KMS-11 (cell line): ENCODE data around the gene MYL9.

Experiments used
- H2AFZ ChIP-seq: fragments of 200-600 bp; sonication (generic); 2 replicates; pipeline ENCODE4 v1.6.1; 2016; ENCODE audit warnings: antibody characterized with exemption, mixed run types, low read depth
- H3K27ac ChIP-seq: fragments of 200-600 bp; sonication (generic); 2 replicates; pipeline ENCODE4 v1.6.1; 2016; ENCODE audit warnings: mild to moderate bottlenecking, mixed run types
- H3K27me3 ChIP-seq: fragments of 200-600 bp; sonication (generic); 2 replicates; pipeline ENCODE4 v1.6.1; 2017; ENCODE audit warnings: mild to moderate bottlenecking, low read depth, mixed run types, moderate library complexity; ENCODE audit not compliant: insufficient read depth
- H3K36me3 ChIP-seq: fragments of 200-600 bp; sonication (generic); 2 replicates; pipeline ENCODE4 v1.6.1; 2017; ENCODE audit warnings: mild to moderate bottlenecking, mixed run types; ENCODE audit not compliant: insufficient read depth
- H3K4me1 ChIP-seq: fragments of 200-600 bp; sonication (generic); 2 replicates; pipeline ENCODE4 v1.6.1; 2016; ENCODE audit warnings: mild to moderate bottlenecking, low read depth, mixed run types; ENCODE audit not compliant: poor library complexity, severe bottlenecking
- H3K4me2 ChIP-seq: fragments of 200-600 bp; sonication (generic); 2 replicates; pipeline ENCODE4 v1.7.0; 2016; ENCODE audit warnings: mild to moderate bottlenecking, mixed run types
- H3K4me3 ChIP-seq: fragments of 200-600 bp; sonication (generic); IDR thresholded peaks from 2 replicates; pipeline ENCODE4 v1.6.1; 2017; ENCODE audit warnings: low read depth, low read length, mixed read lengths; ENCODE audit not compliant: insufficient read depth
- H3K79me2 ChIP-seq: fragments of 200-600 bp; sonication (generic); 2 replicates; pipeline ENCODE4 v1.6.1; 2016; ENCODE audit warnings: low read depth, mixed run types; ENCODE audit not compliant: insufficient read depth
- H3K9ac ChIP-seq: fragments of 200-600 bp; sonication (generic); 2 replicates; pipeline ENCODE4 v1.6.1; 2016; ENCODE audit warnings: mild to moderate bottlenecking, mixed run types
- H4K20me1 ChIP-seq: fragments of 200-600 bp; sonication (generic); 2 replicates; pipeline ENCODE4 v1.6.1; 2016; ENCODE audit warnings: mild to moderate bottlenecking, mixed run types; ENCODE audit not compliant: insufficient read depth
- CTCF ChIP-seq: fragments of 200-600 bp; sonication (generic); conservative IDR thresholded peaks from 2 replicates; pipeline ENCODE4 v1.6.1; 2017; ENCODE audit warnings: low read depth, mild to moderate bottlenecking, antibody characterized with exemption, low read length, moderate library complexity, mixed read lengths

The MYL9 gene

GRCh38 chr20:36578356-36579041 is 37.2 kb downstream of the MYL9 start:
- H4K20me1 ChIP-seq = peaks cover 21% of the 10 kb centered on the region
- no peaks in the 10 kb centered on the region for H3K36me3 ChIP-seq
- peaks cover 52% of the 10 kb centered on the region for H3K79me2 ChIP-seq
- no peak overlapping the region for H3K4me2 ChIP-seq
- no peak overlapping the region for H3K27ac ChIP-seq
- no peak overlapping the region for H2AFZ ChIP-seq
- no peak for TF ChIP-seq CTCF
- H3K9ac ChIP-seq = no peak overlapping the region
- no peaks in the 10 kb centered on the region for H3K27me3 ChIP-seq
- H3K4me3 ChIP-seq = no peak overlapping the region
- H3K4me1 ChIP-seq = peaks cover 45% of the 10 kb centered on the region

GRCh38 chr20:36579996-36580545 is 38.8 kb downstream of the MYL9 start:
- no peak overlapping the region for H3K27ac ChIP-seq
- H3K36me3 ChIP-seq = no peaks in the 10 kb centered on the region
- peaks cover 21% of the 10 kb centered on the region for H4K20me1 ChIP-seq
- peaks cover 45% of the 10 kb centered on the region for H3K4me1 ChIP-seq
- no peak overlapping the region for H3K4me2 ChIP-seq
- no peak overlapping the region for H3K4me3 ChIP-seq
- TF ChIP-seq CTCF = no peak
- peaks cover 45% of the 10 kb centered on the region for H3K79me2 ChIP-seq
- no peak overlapping the region for H2AFZ ChIP-seq
- no peaks in the 10 kb centered on the region for H3K27me3 ChIP-seq
- no peak overlapping the region for H3K9ac ChIP-seq

GRCh38 chr20:36582322-36582721 is 41.0 kb downstream of the MYL9 start:
- H3K36me3 ChIP-seq = no peaks in the 10 kb centered on the region
- peaks cover 27% of the 10 kb centered on the region for H3K4me1 ChIP-seq
- no peaks in the 10 kb centered on the region for H3K27me3 ChIP-seq
- H3K4me3 ChIP-seq = no peak overlapping the region
- no peak overlapping the region for H2AFZ ChIP-seq
- no peak overlapping the region for H3K4me2 ChIP-seq
- H3K27ac ChIP-seq = no peak overlapping the region
- H3K9ac ChIP-seq = no peak overlapping the region
- peaks cover 22% of the 10 kb centered on the region for H3K79me2 ChIP-seq
- peaks cover 8% of the 10 kb centered on the region for H4K20me1 ChIP-seq
- no peak for TF ChIP-seq CTCF

- Histone ChIP-seq H3K4me3 (no peak overlapping the region), H3K79me2 (peaks cover 17% of the 10 kb centered on the region), H3K27ac (no peak overlapping the region), H3K4me1 (peaks cover 23% of the 10 kb centered on the region), H3K9ac (no peak overlapping the region), H3K27me3 (no peaks in the 10 kb centered on the region), H4K20me1 (peaks cover 5% of the 10 kb centered on the region), H2AFZ (no peak overlapping the region), H3K4me2 (no peak overlapping the region), H3K36me3 (no peaks in the 10 kb centered on the region)
- TF ChIP-seq CTCF = no peak
Measured at GRCh38 chr20:36582821-36583220, 41.5 kb downstream of the MYL9 start.
